CD1c-positive myeloid dendritic cell (primary cell): ENCODE measurements around the gene S100A6.
"Not testable (repeated sequence)": the region's sequence is repeated elsewhere in the genome, so short reads cannot be mapped to it uniquely, and the experiment has no call there.

ENCODE experiments used
- DNase-seq: peaks from one replicate; pipeline ENCODE4 v3.0.0-alpha.2; 2016; ENCODE audit errors: extremely low spot score

The S100A6 gene

GRCh38 chr1:153535242-153536011 is at the start of gene S100A6:
Gene S100A6, minus strand, starts transcription at chr1:153535991. Its CDS starts 652 bp downstream, at chr1:153535339.
- DNase-seq, result peak; percentile 77

DNA sequence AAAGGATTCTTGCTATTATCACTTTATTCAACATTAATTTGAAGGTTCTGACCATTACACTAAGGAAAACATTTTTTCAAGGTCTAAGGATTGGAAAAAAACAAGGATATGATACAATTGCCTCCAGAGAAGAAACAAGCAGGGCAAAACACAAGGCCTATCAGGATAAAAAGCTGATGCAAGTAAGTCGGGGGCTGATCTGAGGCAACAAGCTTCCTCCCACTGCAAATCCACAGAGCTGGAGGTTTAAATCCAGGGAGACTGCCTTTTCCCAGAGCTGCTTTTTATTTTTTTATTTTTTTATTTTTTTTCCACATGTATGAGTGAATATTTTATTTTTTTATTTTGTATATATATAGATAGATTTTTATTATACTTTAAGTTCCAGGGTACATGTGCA is 49.2 kb upstream of the S100A6 start:
- no peak for DNase-seq

GRCh38 chr1:153583976-153584375 is 48.2 kb upstream of the S100A6 start:
- DNase-seq, result no peak

GRCh38 chr1:153583514-153583913 is 47.7 kb upstream of the S100A6 start:
- DNase-seq, result not testable (repeated sequence)

DNA sequence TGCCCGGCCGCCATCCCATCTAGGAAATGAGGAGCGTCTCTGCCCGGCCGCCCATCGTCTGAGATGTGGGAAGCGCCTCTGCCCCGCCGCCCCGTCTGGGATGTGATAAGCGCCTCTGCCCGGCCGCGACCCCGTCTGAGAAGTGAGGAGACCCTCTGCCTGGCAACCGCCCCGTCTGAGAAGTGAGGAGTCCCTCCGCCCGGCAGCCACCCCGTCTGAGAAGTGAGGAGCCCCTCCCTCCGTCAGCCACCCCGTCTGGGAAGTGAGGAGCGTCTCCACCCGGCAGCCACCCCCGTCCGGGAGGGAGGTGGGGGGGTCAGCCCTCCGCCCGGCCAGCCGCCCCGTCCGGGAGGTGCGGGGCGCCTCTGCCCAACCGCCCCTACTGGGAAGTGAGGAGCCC is 47.0 kb upstream of the S100A6 start:
- not testable (repeated sequence) for DNase-seq

DNA sequence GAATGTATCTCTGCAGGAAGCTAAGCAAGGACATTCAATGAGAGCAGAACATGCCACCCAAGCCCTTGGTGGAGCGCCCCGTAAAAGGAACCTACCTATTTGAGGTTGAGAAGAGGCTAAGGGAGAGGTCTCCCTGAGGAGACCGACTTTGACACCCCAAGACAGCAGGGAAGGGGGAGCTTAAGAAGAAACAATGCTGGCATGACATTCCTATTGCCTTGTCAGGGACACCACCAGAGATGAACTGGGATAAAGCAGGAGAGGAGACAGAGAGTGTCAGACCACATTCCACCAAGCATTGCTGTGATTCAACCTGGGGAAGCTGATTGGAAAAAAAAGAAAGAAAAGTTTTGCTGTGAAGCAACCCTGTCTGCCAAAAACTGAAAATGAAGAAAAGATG is 43.1 kb upstream of the S100A6 start:
- no peak for DNase-seq

GRCh38 chr1:153578490-153578889 is 42.7 kb upstream of the S100A6 start:
- DNase-seq, result no peak

DNA sequence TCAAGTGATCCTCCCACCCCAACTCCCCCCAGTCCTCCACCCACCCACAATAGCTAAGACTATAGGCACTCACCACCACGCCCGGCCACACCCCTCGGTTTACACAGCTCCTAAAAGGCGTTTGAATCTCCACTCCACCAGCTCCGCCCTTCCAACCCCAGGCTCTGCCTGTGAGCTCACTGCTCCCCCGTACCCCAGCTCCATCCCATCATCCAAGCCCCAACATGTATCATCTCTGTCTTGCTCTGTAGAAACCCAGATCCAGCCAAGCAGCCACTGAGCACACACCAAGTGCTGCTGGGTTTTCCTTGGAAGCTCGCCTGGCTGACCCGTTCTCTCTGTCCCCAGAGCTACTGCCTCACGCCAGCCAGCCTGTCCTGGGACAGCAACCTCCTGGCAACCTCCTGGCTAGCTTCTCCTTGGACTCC is 41.8 kb upstream of the S100A6 start:
- no peak for DNase-seq

DNA sequence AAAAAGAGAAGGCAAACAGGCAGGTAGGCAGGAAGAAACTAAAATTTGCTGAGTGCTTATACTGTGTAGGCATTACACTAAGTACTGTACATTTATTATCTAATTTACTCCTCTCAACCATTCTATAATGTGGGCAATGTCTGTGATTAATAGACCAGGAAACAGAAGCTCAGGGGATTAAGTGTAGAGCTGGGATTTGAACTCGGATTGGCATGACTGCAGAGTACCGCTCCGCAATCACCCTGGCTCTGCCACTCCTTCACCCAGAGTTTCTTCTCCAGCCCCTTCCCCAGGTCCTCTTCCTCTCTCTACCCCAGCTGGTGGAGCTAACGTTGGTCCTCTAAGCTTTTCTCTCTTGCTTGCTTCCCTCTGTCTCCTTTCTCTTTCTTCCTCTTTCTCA is 41.3 kb upstream of the S100A6 start:
- no peak for DNase-seq

DNA sequence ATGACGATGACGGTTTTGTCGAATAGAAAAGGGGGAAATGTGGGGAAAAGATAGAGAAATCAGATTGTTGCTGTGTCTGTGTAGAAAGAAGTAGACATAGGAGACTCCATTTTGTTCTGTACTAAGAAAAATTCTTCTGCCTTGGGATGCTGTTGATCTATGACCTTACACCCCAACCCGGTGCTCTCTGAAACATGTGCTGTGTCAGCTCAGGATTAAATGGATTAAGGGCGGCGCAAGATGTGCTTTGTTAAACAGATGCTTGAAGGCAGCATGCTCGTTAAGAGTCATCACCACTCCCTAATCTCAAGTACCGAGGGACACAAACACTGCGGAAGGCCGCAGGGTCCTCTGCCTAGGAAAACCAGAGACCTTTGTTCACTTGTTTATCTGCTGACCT is 39.7 kb upstream of the S100A6 start:
- not testable (repeated sequence) for DNase-seq

- not testable (repeated sequence) for DNase-seq
Measured at GRCh38 chr1:153575081-153575491, 39.3 kb upstream of the S100A6 start.

DNA sequence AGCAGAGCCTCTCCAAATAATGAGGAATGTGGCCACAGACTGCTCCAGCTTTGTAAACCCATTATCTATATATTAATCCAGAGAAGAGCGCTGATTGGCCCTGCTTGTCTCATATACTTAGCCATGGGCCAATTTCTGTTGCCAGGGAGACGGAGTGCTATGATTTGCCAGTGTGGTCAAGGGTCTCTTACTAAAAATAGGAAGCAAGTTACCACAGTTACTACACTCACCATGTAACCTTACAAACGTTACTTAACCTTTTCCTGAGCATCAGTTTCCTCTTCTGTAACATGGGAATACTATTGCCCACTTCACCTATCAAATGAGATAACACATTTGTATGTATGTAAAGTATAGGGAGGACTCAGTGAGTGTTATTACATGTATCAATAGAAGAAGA is 37.6 kb upstream of the S100A6 start:
- peak; percentile 78 for DNase-seq

- DNase-seq, result peak; percentile 92
Measured at GRCh38 chr1:153572569-153573015, 36.8 kb upstream of the S100A6 start.

GRCh38 chr1:153571706-153572105 is 35.9 kb upstream of the S100A6 start:
- no peak for DNase-seq

DNA sequence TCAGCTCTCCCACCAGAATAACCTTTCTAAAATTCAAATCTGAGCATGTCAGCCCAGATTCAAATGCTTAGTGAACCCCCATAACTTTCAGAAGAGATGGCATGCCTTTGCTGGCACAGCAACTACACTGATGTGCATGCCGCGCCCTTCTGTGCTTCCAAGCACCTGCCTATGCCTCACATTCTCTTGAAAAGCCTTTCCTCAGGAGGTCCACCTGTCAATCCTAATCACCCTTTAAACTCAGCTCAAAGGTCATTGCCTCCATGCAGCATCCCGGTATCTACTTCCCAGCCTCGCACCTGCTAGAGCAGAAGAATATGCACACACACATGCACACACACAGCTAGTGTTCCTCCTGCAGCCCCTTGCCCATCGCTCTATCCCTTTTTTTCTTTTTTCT is 35.1 kb upstream of the S100A6 start:
- DNase-seq, result no peak

GRCh38 chr1:153569465-153569864 is 33.7 kb upstream of the S100A6 start:
- DNase-seq, result no peak

- DNase-seq, result peak; percentile 89
Measured at GRCh38 chr1:153568367-153569099, 32.7 kb upstream of the S100A6 start.

- DNase-seq, result peak; percentile 34
Measured at GRCh38 chr1:153567621-153568366, 32.0 kb upstream of the S100A6 start.

GRCh38 chr1:153566414-153567371 is 30.9 kb upstream of the S100A6 start:
- peak; percentile 94 for DNase-seq

DNA sequence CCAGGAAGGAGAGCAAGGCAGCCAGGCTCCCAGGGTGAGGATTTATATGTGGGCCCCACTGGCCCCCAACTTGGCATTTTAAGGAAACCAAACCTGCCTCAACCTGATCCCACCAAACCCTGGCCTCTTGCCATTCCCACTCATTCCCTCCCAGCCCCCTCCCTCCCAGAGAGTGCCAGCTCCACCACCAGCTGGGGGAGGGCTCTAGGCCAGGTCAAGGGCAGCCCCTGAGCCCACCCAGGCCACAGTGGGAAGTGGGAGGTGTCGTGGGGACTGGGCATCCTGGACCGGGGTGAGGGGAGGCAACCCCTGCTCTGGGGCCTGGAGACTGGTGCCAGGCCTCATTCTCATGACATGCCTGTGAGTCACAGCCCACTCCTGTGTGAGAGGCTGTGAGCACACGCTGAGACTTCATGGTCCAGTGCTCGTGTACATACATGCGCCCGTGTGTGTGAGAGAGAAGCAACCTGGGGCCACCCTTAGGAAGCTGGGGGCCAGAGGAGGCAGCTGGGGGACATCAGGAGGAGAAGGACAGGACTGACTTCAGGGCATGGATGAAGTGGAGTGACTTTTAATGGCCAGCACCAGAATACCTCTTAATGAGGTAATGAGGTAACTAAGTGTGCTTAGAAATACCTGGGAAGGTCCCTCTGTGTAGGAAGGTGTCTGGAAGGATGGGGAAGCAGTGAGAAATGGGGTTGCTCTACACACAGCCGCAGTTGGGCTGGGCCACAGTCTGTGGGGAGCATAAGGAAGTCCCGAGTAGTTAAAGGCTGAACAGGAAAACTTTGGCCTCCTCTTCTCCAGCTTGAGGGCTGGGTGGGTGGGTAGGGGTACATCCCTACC is 30.0 kb upstream of the S100A6 start, which contains the start of gene S100A2:
Gene S100A2, minus strand, starts transcription at position 316 of the 846 bp plus-strand sequence. CDS start 1,967 bp downstream, outside the sequence.
- DNase-seq, result peak; percentile 68
